Stimulated activated CD8-positive, alpha-beta memory T cell treated with anti-CD3 and anti-CD28 coated beads, Interleukin-15, amount 100 ng/mL, for 48 hours (primary cell): ENCODE results near the gene CLCA1.

Experiments
- DNase-seq, 2 donors: peaks; one replicate each; pipeline ENCODE4 v3.0.0-alpha.2; 2020; ENCODE audit warnings: low read depth in 2 of 2

The CLCA1 gene

DNA sequence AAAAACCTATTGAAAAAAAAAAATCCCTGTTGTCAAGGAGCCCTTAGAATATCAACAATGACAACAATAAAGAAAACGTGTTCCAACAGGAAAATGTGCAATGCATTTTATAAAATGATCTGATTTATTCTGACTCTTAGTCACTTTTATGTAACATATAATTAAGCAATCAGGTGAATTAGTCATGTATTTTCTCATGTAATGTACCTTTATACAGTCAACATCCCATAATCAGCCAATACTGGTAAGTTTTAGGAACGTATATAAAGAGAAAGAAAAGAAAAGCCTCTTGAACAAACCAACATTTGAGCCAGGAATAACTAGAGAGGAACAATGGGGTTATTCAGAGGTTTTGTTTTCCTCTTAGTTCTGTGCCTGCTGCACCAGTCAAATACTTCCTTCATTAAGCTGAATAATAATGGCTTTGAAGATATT, 78.1 kb downstream of the CLCA1 start, which contains the start of gene CLCA4:
Gene CLCA4 (plus strand): TSS at position 292 of the 435 bp plus-strand sequence. CDS start 42 bp downstream, at position 334.
- no peak for DNase-seq

DNA sequence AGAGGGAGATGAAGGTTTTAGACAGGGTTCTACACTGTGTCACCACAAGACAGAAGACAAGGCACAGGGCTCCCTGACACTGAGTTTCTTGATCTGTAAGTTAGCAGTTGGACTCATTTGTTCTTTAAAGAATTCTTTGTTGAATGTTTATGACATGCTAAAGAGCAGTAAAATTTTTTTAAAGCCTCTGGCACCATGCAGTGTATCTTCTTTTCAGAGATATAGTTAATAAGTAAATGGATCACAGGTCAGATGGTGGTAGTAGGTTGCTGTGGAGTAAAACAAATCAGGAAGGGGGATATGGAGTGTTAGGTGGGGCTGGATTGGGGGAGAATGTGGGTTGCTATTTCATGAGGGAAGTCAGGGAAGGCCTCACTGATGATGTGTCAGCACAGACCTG, 80.1 kb downstream of the CLCA1 start:
- no peak for DNase-seq
